Kidney (tissue), 14 donors: ENCODE results near the gene MCF2L. TPM values are rescaled to one million over a fixed set of nuclear protein-coding genes. Genes with fewer than 3 reads are reported as not detected.

Experiments
- DNase-seq, 5 donors: peaks; one replicate each; pipeline ENCODE4 v3.0.0-alpha.2; 2013 to 2020
- FAIRE-seq: peaks from 2 replicates; lab custom pipeline; 2012; peaks lifted over from hg19 to GRCh38; lab: Jason Lieb, UNC
- H3K27ac ChIP-seq, 2 donors: one replicate each; pipeline ENCODE4 v1.7.0; 2013; ENCODE audit warnings: low read depth in 2 of 2, low read length in 2 of 2, inconsistent platforms in 1 of 2
- H3K27me3 ChIP-seq: one replicate; pipeline ENCODE4 v1.7.1; 2013; ENCODE audit warnings: low read length, inconsistent platforms; ENCODE audit not compliant: control insufficient read depth, insufficient read depth
- H3K36me3 ChIP-seq, 3 donors: one replicate each; pipeline versions ENCODE4 v1.7.0 to v1.7.1; 2013; ENCODE audit warnings: low read length in 3 of 3, control low read depth in 1 of 3, inconsistent platforms in 1 of 3; ENCODE audit not compliant: insufficient read depth in 3 of 3, control insufficient read depth in 2 of 3
- H3K4me1 ChIP-seq, 3 donors: one replicate each; pipeline versions ENCODE4 v1.7.0 to v1.7.1; 2013; ENCODE audit warnings: low read length in 3 of 3, inconsistent platforms in 1 of 3, low read depth in 1 of 3; ENCODE audit not compliant: control insufficient read depth in 2 of 3, insufficient read depth in 2 of 3
- H3K4me3 ChIP-seq, 3 donors: one replicate each; pipeline versions ENCODE4 v1.7.0 to v1.8.1; 2013; ENCODE audit warnings: low read length in 3 of 3, control low read depth in 1 of 3, inconsistent platforms in 1 of 3
- H3K9ac ChIP-seq, 3 donors: one replicate each; pipeline versions ENCODE4 v1.7.0 to v1.7.1; 2013; ENCODE audit warnings: low read length in 3 of 3, control low read depth in 1 of 3, inconsistent platforms in 1 of 3
- H3K9me3 ChIP-seq, 3 donors: one replicate each; pipeline versions ENCODE4 v1.7.0 to v1.7.1; 2013; ENCODE audit warnings: low read length in 3 of 3, control low read depth in 1 of 3, inconsistent platforms in 1 of 3; ENCODE audit not compliant: control insufficient read depth in 2 of 3, insufficient read depth in 1 of 3
- intact Hi-C: fragments of 100-400 bp; cut with DNase I; formaldehyde crosslinking; loops from one replicate; pipeline ENCODE4 v1.11.1; 2022
- polyA plus RNA-seq: library from polyadenylated mRNA; stranded (reverse); fragments of 350-450 nt; fragmentation: Illumina TruSeq; extraction: RNeasy Lipid Tissue Mini Kit (QIAGEN cat#74804); gene quantifications from one replicate; pipeline ENCODE4 v1.2.3, GENCODE V29; 2014; ENCODE audit warnings: low read depth, low replicate concordance; ENCODE audit not compliant: insufficient read depth
- total RNA-seq: library from RNA; stranded (reverse); fragmentation: NEBNext Ultra II Directional; extraction: Animal tissue kit (Norgen Biotek cat#: 25700); gene quantifications from one replicate; pipeline ENCODE4 v1.2.1, GENCODE V29; 2021
- TF ChIP-seq, protein P1 (sequence below): IDR thresholded peaks from 3 replicates; pipeline ENCODE4 v1.5.1; 2012; ENCODE audit warnings: mild to moderate bottlenecking, moderate library complexity, borderline replicate concordance; ENCODE audit not compliant: insufficient read depth; ENCODE audit errors: extremely low read depth
- donor health status: control.
- donor health status: control.
- donor health status: control.
- donor health status: control.
- donor health status: control.
- donor health status: DM: yes; HTN: yes; CAD: no.
- donor health status: Normal renal cell carcinoma (clear cell type).

Gene MCF2L
- total and polyA plus RNA-seq, 2 donors from 2014 or later = 12.1 to 61.9 TPM

GRCh38 chr13:113004126-113004525 is 35.1 kb downstream of the MCF2L start:
- no peak for DNase-seq
- peaks cover 0 to 6% (median 0%) of the 10 kb centered on the region in 3 donors for H3K4me1 ChIP-seq
- H3K9me3 ChIP-seq = no peaks in the 10 kb centered on the region
- no peak overlapping the region for H3K4me3 ChIP-seq
- intact Hi-C loops = no loop called here
- TF ChIP-seq, protein P1, sequence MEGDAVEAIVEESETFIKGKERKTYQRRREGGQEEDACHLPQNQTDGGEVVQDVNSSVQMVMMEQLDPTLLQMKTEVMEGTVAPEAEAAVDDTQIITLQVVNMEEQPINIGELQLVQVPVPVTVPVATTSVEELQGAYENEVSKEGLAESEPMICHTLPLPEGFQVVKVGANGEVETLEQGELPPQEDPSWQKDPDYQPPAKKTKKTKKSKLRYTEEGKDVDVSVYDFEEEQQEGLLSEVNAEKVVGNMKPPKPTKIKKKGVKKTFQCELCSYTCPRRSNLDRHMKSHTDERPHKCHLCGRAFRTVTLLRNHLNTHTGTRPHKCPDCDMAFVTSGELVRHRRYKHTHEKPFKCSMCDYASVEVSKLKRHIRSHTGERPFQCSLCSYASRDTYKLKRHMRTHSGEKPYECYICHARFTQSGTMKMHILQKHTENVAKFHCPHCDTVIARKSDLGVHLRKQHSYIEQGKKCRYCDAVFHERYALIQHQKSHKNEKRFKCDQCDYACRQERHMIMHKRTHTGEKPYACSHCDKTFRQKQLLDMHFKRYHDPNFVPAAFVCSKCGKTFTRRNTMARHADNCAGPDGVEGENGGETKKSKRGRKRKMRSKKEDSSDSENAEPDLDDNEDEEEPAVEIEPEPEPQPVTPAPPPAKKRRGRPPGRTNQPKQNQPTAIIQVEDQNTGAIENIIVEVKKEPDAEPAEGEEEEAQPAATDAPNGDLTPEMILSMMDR = no peak
- no peak overlapping the region for H3K27ac ChIP-seq
- peaks cover 0 to 5% (median 0%) of the 10 kb centered on the region in 3 donors for H3K36me3 ChIP-seq
- H3K9ac ChIP-seq = no peak overlapping the region
- no peaks in the 10 kb centered on the region for H3K27me3 ChIP-seq
- FAIRE-seq = no peak

DNA sequence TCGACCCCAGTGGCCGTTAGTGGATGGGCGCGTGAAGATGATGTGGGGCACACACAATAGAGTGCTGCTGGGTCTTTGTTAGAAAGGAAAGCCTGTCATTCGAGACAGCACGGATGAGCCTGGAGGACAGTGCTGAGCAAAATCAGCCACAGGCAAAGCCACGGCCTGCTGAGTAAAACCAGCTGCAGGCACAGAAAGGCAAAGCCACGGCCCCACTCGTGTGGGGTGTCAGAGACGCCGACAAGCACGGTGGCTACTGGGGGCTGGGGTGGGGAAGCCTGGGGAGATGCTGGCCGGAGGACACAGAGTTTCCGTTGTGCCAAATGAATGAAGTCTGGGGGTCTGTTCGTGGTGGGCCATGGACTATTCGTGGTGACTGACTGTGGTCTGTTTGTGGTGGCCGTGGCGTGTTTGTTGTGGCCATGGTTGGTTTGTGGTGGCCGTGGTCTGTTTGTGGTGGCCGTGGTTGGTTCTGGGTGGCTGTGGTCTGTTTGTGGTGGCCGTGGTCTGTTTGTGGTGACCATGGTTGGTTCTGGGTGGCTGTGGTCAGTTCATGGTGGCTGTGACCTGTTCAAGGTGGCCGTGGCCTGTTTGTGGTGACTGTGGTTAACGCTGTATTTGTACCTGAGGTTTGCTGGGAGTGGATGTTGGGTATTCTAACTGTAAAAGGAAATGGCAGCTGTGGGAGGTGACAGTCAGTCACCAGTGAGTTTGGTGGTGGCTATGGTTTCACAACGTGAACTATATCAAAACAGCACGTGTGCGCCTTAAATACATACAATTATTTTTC is 36.3 kb downstream of the MCF2L start:
- TF ChIP-seq, protein P1 = no peak
- no peaks in the 10 kb centered on the region for H3K27me3 ChIP-seq
- H3K9me3 ChIP-seq = no peaks in the 10 kb centered on the region
- intact Hi-C loops = no loop called here
- H3K9ac ChIP-seq = no peak overlapping the region
- H3K36me3 ChIP-seq = peaks cover 0 to 5% (median 0%) of the 10 kb centered on the region in 3 donors
- FAIRE-seq (no peak), DNase-seq (no peak)
- H3K4me1 ChIP-seq = peaks cover 0 to 8% (median 2%) of the 10 kb centered on the region in 3 donors
- no peak overlapping the region for H3K4me3 ChIP-seq
- H3K27ac ChIP-seq = no peak overlapping the region

DNA sequence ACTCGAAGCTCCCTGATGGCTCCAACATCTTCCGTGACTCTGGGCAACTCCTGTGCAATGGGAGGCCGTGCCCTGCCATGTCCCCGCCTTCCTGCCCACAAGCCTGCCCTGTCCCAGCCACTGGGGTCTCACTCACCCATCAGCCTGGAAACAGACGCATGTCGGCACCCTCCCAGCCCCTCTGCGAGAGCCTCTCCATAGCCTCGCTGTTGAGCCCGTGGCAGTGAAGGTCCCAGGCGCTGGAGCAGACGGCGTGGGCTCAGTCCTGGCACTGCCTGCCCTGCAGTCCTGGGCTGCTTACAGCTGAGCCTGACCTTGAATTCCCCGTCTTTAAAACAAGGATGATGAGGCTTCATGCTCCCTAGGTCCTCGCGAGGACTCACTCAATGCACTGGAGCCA is 37.0 kb downstream of the MCF2L start:
- DNase-seq (peak in 1 of 5 donors; percentile 66), FAIRE-seq (no peak)

More for the DNA sequence above, 37.0 kb downstream of the MCF2L start:
- TF ChIP-seq, protein P1 = no peak
- Histone ChIP-seq H3K9ac (no peak overlapping the region), H3K4me1 (peaks cover 0 to 6% (median 2%) of the 10 kb centered on the region in 3 donors), H3K36me3 (peaks cover 0 to 5% (median 0%) of the 10 kb centered on the region in 3 donors), H3K27ac (no peak overlapping the region), H3K4me3 (no peak overlapping the region), H3K27me3 (no peaks in the 10 kb centered on the region), H3K9me3 (no peaks in the 10 kb centered on the region)
- intact Hi-C loops = no loop called here
